LNCaP clone FGC (cell line): Measurements from ENCODE around the gene NOL3.

Experiments
- DNase-seq: peaks from one replicate; pipeline ENCODE4 v3.0.0-alpha.2; 2011; ENCODE audit warnings: low read depth
- H3K4me3 ChIP-seq: 2 replicates; pipeline ENCODE4 v1.5.1; 2011; ENCODE audit warnings: mild to moderate bottlenecking, low read depth, low read length, control low read depth
- CTCF ChIP-seq: IDR thresholded peaks from 2 replicates; pipeline ENCODE4 v1.5.1; 2012; ENCODE audit warnings: mild to moderate bottlenecking; ENCODE audit not compliant: control insufficient read depth, insufficient read depth; ENCODE audit errors: extremely low read depth

Gene NOL3

DNA sequence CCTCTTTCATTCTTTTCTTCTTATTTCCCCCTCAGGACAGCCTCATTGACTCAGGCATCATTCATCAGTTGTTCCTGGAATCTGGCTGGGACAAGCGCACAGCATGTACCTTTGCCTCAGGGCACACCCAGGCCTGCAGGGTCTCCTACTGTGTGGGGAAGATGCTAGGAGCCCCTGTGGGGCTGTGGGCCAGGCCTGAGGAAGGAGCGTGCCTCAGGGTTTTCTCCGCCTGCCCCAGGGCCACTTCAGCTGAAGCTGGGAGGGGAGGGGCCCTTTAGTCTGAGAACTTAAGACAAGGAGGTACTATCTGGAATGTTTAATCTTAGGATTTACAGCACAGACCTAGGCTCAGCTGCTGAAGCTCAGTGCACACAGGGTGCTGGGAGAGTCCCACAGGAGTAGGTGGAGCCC is 36.5 kb downstream of the NOL3 start:
- no peak for DNase-seq
- no peak overlapping the region for H3K4me3 ChIP-seq
- no peak for TF ChIP-seq CTCF

- no peak for TF ChIP-seq CTCF
- 0 out of 2 replicates have a peak overlapping the region, but pooled peaks have one; percentile 17 for H3K4me3 ChIP-seq
- peak; percentile 71 for DNase-seq
These were observed 37.1 kb downstream of the NOL3 start for GRCh38 chr16:67207249-67208091.

GRCh38 chr16:67208154-67208896 is 38.0 kb downstream of the NOL3 start:
- no peak for TF ChIP-seq CTCF
- no peak for DNase-seq

DNA sequence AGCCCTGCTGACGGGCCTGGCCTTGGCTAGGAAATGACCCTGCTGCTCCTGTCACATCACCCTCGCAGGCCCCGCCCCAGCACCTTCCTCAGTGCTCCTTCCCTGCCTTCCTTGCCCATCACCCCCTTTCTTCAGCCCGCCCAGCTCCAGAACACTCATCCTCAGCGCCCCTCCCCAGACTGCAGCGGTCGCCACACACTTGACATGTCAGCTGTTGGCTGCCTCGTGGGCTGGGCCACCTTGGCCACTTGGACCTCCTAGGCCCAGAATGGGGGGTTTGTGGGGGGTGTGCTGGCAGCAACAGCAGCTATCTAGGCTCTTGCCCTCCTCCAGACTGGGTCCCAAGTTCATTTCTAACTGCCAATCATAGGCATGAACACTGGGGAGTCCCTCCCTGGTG is 39.2 kb downstream of the NOL3 start:
- DNase-seq = no peak
- no peak for TF ChIP-seq CTCF
- H3K4me3 ChIP-seq = no peak overlapping the region

More at GRCh38 chr16:67208154-67208896, 38.0 kb downstream of the NOL3 start:
- no peak overlapping the region for H3K4me3 ChIP-seq

DNA sequence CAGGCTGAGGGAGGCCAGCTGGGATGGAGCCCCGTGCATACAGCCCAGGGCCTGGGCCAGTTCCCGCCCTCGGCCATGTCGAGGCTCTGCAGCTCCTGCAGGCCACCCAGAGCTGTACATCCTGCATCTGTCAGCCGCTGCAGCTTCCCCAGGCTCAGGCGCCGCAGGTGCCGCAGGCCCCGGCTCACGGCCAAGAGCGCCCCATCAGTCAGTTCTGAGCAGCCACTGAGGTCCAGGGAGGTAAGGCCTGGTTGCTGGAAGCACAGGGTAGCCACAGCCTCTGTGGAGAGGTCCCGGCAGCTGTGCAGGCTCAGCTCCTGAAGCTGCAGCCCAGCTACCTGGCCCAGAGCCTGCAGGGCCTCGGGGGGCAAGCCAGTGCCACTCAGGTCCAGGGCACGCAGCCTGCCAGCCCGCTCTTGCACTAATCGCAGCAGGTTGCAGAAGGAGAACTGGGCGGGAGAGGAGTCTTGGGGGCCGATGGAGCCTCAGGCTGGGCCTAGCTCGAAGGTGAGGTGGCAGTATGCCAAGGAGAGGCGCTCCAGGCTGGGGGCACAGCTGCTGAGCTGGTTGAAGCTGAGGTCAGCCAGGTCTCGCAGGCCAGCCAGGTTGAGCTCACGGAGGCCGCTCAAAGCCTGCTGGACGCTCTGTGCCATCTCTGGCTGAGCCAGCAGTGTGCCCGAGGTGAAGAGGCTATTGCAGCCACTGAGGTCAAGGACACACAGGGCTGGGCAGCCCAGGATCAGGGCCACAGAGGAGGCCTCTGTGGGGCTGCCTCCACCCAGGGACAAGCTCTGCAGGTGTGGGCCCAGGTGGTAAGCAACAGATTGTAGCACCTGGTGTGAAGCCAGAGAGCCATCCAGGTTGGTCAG is 40.0 kb downstream of the NOL3 start:
- no peak for TF ChIP-seq CTCF
- DNase-seq = no peak

GRCh38 chr16:67211674-67212073 is 41.3 kb downstream of the NOL3 start:
- no peak overlapping the region for H3K4me3 ChIP-seq
- no peak for DNase-seq
- no peak for TF ChIP-seq CTCF

More for the DNA sequence above, 40.0 kb downstream of the NOL3 start:
- no peak overlapping the region for H3K4me3 ChIP-seq
